NB4 (cell line): ENCODE data around the gene KCNK15.

Experiments
- POLR2A ChIP-seq: IDR thresholded peaks from 2 replicates; pipeline ENCODE4 v1.6.1; 2011; ENCODE audit warnings: mild to moderate bottlenecking; ENCODE audit not compliant: insufficient read length; ENCODE audit errors: extremely low read depth
- TF ChIP-seq, protein P1 (sequence below): IDR thresholded peaks from one replicate; pipeline ENCODE4 v1.5.1; 2012; ENCODE audit warnings: low read depth, low read length

DNA sequence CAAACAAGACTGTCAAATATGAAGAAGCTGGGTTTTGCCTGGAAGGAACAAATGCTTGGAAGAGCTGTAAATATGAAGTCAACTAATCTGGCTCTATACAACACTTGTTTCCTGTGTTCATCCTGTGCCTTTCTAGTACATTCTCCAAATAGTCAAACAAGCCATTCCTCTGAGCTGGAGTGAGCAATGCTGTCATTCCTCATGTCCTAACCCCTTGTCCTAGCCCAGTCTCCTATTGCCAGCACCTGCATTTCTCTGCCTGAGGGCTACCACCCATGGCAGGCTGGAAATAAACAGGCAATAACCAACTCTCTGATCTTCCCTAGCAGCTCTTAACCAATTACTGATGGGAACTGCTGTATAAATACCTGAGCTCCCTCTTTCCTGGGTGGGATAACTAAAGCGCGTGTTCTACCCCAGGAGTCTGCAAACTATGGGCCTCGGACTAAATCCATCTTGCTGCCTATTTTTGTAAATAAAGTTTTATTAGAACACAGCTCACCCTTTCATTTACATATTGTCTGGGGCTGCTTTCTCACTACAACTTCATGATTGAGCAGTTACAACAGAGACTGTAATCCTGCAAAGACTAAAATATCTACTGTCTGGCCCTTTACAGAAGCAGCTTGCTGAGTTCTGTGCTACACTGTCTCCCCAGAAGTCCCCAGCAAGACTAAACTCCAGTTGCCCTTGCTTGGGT, 51.2 kb downstream of the KCNK15 start:
- TF ChIP-seq POLR2A = no peak
- TF ChIP-seq, protein P1, sequence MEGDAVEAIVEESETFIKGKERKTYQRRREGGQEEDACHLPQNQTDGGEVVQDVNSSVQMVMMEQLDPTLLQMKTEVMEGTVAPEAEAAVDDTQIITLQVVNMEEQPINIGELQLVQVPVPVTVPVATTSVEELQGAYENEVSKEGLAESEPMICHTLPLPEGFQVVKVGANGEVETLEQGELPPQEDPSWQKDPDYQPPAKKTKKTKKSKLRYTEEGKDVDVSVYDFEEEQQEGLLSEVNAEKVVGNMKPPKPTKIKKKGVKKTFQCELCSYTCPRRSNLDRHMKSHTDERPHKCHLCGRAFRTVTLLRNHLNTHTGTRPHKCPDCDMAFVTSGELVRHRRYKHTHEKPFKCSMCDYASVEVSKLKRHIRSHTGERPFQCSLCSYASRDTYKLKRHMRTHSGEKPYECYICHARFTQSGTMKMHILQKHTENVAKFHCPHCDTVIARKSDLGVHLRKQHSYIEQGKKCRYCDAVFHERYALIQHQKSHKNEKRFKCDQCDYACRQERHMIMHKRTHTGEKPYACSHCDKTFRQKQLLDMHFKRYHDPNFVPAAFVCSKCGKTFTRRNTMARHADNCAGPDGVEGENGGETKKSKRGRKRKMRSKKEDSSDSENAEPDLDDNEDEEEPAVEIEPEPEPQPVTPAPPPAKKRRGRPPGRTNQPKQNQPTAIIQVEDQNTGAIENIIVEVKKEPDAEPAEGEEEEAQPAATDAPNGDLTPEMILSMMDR = no peak
